Activated CD8-positive, alpha-beta T cell treated with anti-CD3 and anti-CD28 coated beads, Interleukin-2, amount 10 ng/mL, durations not matched to agents 7 days and 5 days (primary cell): Measurements from ENCODE around the gene TAF1A. TPM values are rescaled to one million over a fixed set of nuclear protein-coding genes. Genes with fewer than 3 reads are reported as not detected.

Source experiments
- ATAC-seq: fragments of 150-1000 bp; cut with Tn5 transposase; one replicate; pipeline ENCODE4 v1.10.0; 2021; ENCODE audit warnings: moderate library complexity
- CTCF ChIA-PET: fragments of 350-600 bp; sonication (Branson Sonifier 250); formaldehyde crosslinking; loops from one replicate; lab custom pipeline; 2021; ENCODE audit warnings: antibody characterized with exemption; lab: Charles Lee
- POLR2A ChIA-PET: fragments of 350-600 bp; sonication (Branson Sonifier 250); formaldehyde crosslinking; loops from one replicate; lab custom pipeline; 2021; ENCODE audit warnings: antibody characterized with exemption; lab: Charles Lee
- DNase-seq: peaks from one replicate; pipeline ENCODE4 v3.0.0-alpha.2; 2020
- H3K27ac Mint-ChIP-seq: one replicate; pipeline ENCODE4 v1.8.0; 2021; ENCODE audit warnings: mild to moderate bottlenecking, mixed read lengths
- H3K27me3 Mint-ChIP-seq: one replicate; pipeline ENCODE4 v1.8.0; 2021; ENCODE audit warnings: low read depth, mixed read lengths
- H3K36me3 Mint-ChIP-seq: one replicate; pipeline ENCODE4 v1.8.0; 2021; ENCODE audit warnings: low read depth, mixed read lengths
- H3K4me1 Mint-ChIP-seq: one replicate; pipeline ENCODE4 v1.8.0; 2021; ENCODE audit warnings: low read depth, mixed read lengths
- H3K4me3 Mint-ChIP-seq: one replicate; pipeline ENCODE4 v1.8.0; 2021; ENCODE audit warnings: mild to moderate bottlenecking, mixed read lengths
- H3K9me3 Mint-ChIP-seq: one replicate; pipeline ENCODE4 v1.8.0; 2022; ENCODE audit warnings: mixed read lengths; ENCODE audit not compliant: insufficient read depth
- total RNA-seq, 2 experiments: library from RNA; stranded (reverse); gene quantifications; one replicate each; pipeline ENCODE4 v1.2.3, GENCODE V29; 2021

The TAF1A gene
- total RNA-seq, 2 experiments from 2014 or later = 10.0 to 12.8 TPM

- Mint-ChIP-seq H3K27ac (no peak overlapping the region), H3K27me3 (no peaks in the 10 kb centered on the region), H3K9me3 (no peaks in the 10 kb centered on the region), H3K36me3 (peaks cover 9% of the 10 kb centered on the region), H3K4me1 (no peaks in the 10 kb centered on the region), H3K4me3 (no peak overlapping the region)
- ChIA-PET POLR2A (no interaction called here), CTCF (no interaction called here)
- no peak for DNase-seq
- no peak for ATAC-seq
These were observed 35.6 kb downstream of the TAF1A start for GRCh38 chr1:222554177-222554576.

GRCh38 chr1:222552882-222553281 is 36.9 kb downstream of the TAF1A start:
- POLR2A ChIA-PET = no interaction called here
- CTCF ChIA-PET = interaction anchor here (1.3 kb wide), 1 partner anchor 9 kb away, joined by 3 read pairs; no protein-coding TSS in a partner anchor
- Mint-ChIP-seq H3K36me3 (peaks cover 9% of the 10 kb centered on the region), H3K4me3 (no peak overlapping the region), H3K27ac (no peak overlapping the region), H3K9me3 (no peaks in the 10 kb centered on the region), H3K4me1 (no peaks in the 10 kb centered on the region), H3K27me3 (no peaks in the 10 kb centered on the region)
- ATAC-seq = no peak
- DNase-seq = no peak

- no peak within 1 kb of the TSS for H3K27ac Mint-ChIP-seq
- ATAC-seq (no peak), DNase-seq (no peak)
- no peaks in the 10 kb centered on the region for H3K9me3 Mint-ChIP-seq
- H3K4me3 Mint-ChIP-seq = no peak within 1 kb of the TSS
- H3K27me3 Mint-ChIP-seq = peaks cover 11% of the 10 kb centered on the region
- no peaks in the 10 kb centered on the region for H3K36me3 Mint-ChIP-seq
- POLR2A ChIA-PET = no interaction called here
- no peaks in the 10 kb centered on the region for H3K4me1 Mint-ChIP-seq
- CTCF ChIA-PET = no interaction called here
These were observed 41.6 kb downstream of the TAF1A start, which contains the start of gene HHIPL2 for GRCh38 chr1:222547944-222548671. Gene HHIPL2 (minus strand): TSS chr1:222548104. CDS start chr1:222548044, 60 bp downstream.

GRCh38 chr1:222547260-222547614 is 42.5 kb downstream of the TAF1A start:
- Mint-ChIP-seq H3K4me1 (no peaks in the 10 kb centered on the region), H3K36me3 (no peaks in the 10 kb centered on the region)

GRCh38 chr1:222546548-222547259 is 43.0 kb downstream of the TAF1A start:
- no peaks in the 10 kb centered on the region for H3K4me1 Mint-ChIP-seq
- peaks cover 11% of the 10 kb centered on the region for H3K27me3 Mint-ChIP-seq
- DNase-seq (no peak), ATAC-seq (no peak)
- no peak overlapping the region for H3K4me3 Mint-ChIP-seq
- CTCF ChIA-PET = no interaction called here
- H3K36me3 Mint-ChIP-seq = no peaks in the 10 kb centered on the region
- no peaks in the 10 kb centered on the region for H3K9me3 Mint-ChIP-seq
- H3K27ac Mint-ChIP-seq = no peak overlapping the region
- POLR2A ChIA-PET = no interaction called here

More at GRCh38 chr1:222547260-222547614, 42.5 kb downstream of the TAF1A start:
- DNase-seq (no peak), ATAC-seq (no peak)
- H3K9me3 Mint-ChIP-seq = no peaks in the 10 kb centered on the region
- no peak overlapping the region for H3K4me3 Mint-ChIP-seq
- H3K27ac Mint-ChIP-seq = no peak overlapping the region
- POLR2A ChIA-PET = no interaction called here
- H3K27me3 Mint-ChIP-seq = peaks cover 11% of the 10 kb centered on the region
- CTCF ChIA-PET = no interaction called here

- Mint-ChIP-seq H3K27ac (no peak overlapping the region), H3K4me1 (no peaks in the 10 kb centered on the region), H3K9me3 (no peaks in the 10 kb centered on the region), H3K4me3 (no peak overlapping the region), H3K27me3 (peaks cover 11% of the 10 kb centered on the region), H3K36me3 (no peaks in the 10 kb centered on the region)
- CTCF ChIA-PET = no interaction called here
- POLR2A ChIA-PET = no interaction called here
- DNase-seq = no peak
- ATAC-seq = no peak
These were observed 43.6 kb downstream of the TAF1A start for GRCh38 chr1:222546091-222546490.

GRCh38 chr1:222543817-222544216 is 45.9 kb downstream of the TAF1A start:
- H3K4me1 Mint-ChIP-seq = no peaks in the 10 kb centered on the region
- no peak overlapping the region for H3K4me3 Mint-ChIP-seq
- ChIA-PET POLR2A (no interaction called here), CTCF (no interaction called here)
- no peaks in the 10 kb centered on the region for H3K9me3 Mint-ChIP-seq
- DNase-seq (no peak), ATAC-seq (no peak)
- H3K36me3 Mint-ChIP-seq = no peaks in the 10 kb centered on the region
- no peak overlapping the region for H3K27ac Mint-ChIP-seq
- H3K27me3 Mint-ChIP-seq = peaks cover 11% of the 10 kb centered on the region

GRCh38 chr1:222540598-222540995 is 49.1 kb downstream of the TAF1A start:
- Mint-ChIP-seq H3K36me3 (no peaks in the 10 kb centered on the region), H3K9me3 (no peaks in the 10 kb centered on the region), H3K4me1 (no peaks in the 10 kb centered on the region), H3K27ac (no peak overlapping the region), H3K27me3 (peaks cover 9% of the 10 kb centered on the region), H3K4me3 (no peak overlapping the region)
- no peak for DNase-seq
- ATAC-seq = no peak
- CTCF ChIA-PET = no interaction called here
- POLR2A ChIA-PET = no interaction called here

- ChIA-PET POLR2A (no interaction called here), CTCF (no interaction called here)
- no peaks in the 10 kb centered on the region for H3K4me1 Mint-ChIP-seq
- no peak for ATAC-seq
- no peaks in the 10 kb centered on the region for H3K9me3 Mint-ChIP-seq
- no peak overlapping the region for H3K27ac Mint-ChIP-seq
- peaks cover 6% of the 10 kb centered on the region for H3K27me3 Mint-ChIP-seq
- H3K4me3 Mint-ChIP-seq = no peak overlapping the region
- no peak for DNase-seq
- H3K36me3 Mint-ChIP-seq = no peaks in the 10 kb centered on the region
These were observed 49.7 kb downstream of the TAF1A start for GRCh38 chr1:222539951-222540597.

- no peaks in the 10 kb centered on the region for H3K36me3 Mint-ChIP-seq
- DNase-seq (no peak), ATAC-seq (no peak)
- H3K4me3 Mint-ChIP-seq = no peak overlapping the region
- ChIA-PET CTCF (no interaction called here), POLR2A (no interaction called here)
- H3K9me3 Mint-ChIP-seq = no peaks in the 10 kb centered on the region
- H3K27me3 Mint-ChIP-seq = peaks cover 5% of the 10 kb centered on the region
- H3K4me1 Mint-ChIP-seq = no peaks in the 10 kb centered on the region
- no peak overlapping the region for H3K27ac Mint-ChIP-seq
These were observed 54.3 kb downstream of the TAF1A start for GRCh38 chr1:222535455-222535854.

GRCh38 chr1:222530852-222531251 is 58.9 kb downstream of the TAF1A start:
- no peak for ATAC-seq
- Mint-ChIP-seq H3K27me3 (peaks cover 4% of the 10 kb centered on the region), H3K4me1 (peaks cover 3% of the 10 kb centered on the region), H3K36me3 (no peaks in the 10 kb centered on the region), H3K27ac (no peak overlapping the region), H3K4me3 (no peak overlapping the region), H3K9me3 (no peaks in the 10 kb centered on the region)
- ChIA-PET POLR2A (no interaction called here), CTCF (no interaction called here)
- DNase-seq = no peak

- H3K36me3 Mint-ChIP-seq = no peaks in the 10 kb centered on the region
- peaks cover 7% of the 10 kb centered on the region for H3K27me3 Mint-ChIP-seq
- no peak for ATAC-seq
- H3K27ac Mint-ChIP-seq = no peak overlapping the region
- DNase-seq = no peak
- CTCF ChIA-PET = no interaction called here
- POLR2A ChIA-PET = no interaction called here
- H3K4me1 Mint-ChIP-seq = peaks cover 3% of the 10 kb centered on the region
- H3K9me3 Mint-ChIP-seq = no peaks in the 10 kb centered on the region
- H3K4me3 Mint-ChIP-seq = no peak overlapping the region
These were observed 59.8 kb downstream of the TAF1A start for GRCh38 chr1:222529916-222530315.
